IPS-18c (cell line): Measurements from ENCODE around the gene KRT1.

Experiments used
- H3K4me3 ChIP-seq: 2 replicates; pipeline ENCODE4 v1.7.0; 2013; ENCODE audit warnings: low read depth, mild to moderate bottlenecking, low read length, moderate library complexity; ENCODE audit not compliant: insufficient read depth
- H3K9me3 ChIP-seq: one replicate; pipeline ENCODE4 v1.6.1; 2013; ENCODE audit warnings: mild to moderate bottlenecking, low read length, moderate library complexity; ENCODE audit not compliant: control insufficient read depth, insufficient read depth

KRT1 gene

DNA sequence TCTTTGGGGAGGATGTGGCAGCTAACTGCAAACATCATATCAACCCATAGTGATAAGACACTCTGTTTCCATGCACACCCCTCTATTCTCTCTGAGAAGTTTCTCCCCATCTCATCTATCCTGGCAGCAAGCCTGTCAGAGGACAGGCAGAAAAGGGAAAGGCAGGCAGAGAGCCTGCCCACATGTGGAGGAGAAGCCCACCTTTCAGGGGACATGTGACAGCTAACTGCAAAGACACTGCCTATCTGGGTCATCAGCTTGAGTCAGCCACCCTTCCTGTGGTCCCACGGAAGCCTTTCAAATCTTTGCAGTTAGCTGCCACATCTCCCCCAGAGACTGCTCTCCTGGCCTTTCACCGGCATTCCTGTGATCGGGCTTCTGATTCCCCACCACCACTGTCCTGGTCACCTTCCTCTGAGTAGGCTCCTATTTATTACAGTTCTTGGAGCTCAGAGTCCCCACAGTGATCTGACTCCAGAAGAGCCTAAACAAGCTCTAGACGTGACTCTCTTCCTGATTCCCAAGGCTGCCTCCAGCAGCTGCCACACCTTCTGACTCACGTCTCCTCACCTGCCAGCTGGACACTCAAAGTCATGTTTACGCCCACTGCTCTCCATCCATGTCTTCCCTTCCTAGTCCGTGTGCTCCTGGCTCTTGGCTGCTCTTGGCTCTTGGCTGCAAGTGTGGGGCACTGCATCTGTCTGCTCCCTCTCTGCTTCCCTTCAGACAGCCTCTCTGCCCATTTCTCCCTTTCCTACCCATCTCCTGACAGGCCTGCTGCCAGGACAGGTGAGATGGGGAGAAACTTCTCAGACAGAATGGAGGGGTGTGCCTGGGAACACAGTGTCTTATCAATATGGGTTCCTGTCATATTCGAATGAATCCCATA, 7.5 kb upstream of the KRT1 start:
- no peak overlapping the region for H3K4me3 ChIP-seq

DNA sequence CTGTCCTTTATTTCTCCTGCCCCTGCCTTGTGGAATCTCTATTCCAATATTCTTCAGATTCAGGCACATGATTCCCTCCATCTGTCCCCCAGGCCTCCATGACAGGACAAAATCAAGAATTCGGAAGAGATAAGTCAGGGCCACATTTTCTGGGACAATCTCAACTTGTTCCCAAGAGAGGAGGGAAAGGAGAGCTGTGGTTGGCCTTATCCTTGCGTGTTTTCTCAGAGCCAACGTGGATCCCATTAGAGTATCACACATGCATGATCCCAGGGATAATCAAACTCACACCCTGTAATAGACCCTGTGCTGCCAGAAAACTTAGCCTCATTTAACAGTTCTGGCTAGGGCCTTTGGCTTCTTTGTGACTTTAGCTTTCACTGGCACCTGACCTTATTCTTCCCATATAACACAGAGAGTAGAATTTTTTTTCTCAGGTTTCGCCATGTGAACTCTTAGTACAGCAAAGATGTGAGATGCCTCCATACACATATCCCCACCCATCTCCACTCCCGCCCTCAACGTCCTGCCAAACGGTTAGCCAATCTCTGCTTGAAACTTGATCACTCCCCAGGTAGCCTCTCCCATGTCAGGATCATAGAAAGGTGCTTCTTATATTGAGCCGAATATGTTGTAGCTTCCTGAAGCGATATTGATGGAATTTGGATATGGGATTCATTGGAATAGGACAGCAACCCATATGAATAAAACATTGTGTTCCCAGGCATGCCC, 6.7 kb upstream of the KRT1 start:
- H3K4me3 ChIP-seq, result no peak overlapping the region
- H3K9me3 ChIP-seq, result peaks cover 2% of the 10 kb centered on the region

More for the DNA sequence above, 7.5 kb upstream of the KRT1 start:
- peaks cover 2% of the 10 kb centered on the region for H3K9me3 ChIP-seq

DNA sequence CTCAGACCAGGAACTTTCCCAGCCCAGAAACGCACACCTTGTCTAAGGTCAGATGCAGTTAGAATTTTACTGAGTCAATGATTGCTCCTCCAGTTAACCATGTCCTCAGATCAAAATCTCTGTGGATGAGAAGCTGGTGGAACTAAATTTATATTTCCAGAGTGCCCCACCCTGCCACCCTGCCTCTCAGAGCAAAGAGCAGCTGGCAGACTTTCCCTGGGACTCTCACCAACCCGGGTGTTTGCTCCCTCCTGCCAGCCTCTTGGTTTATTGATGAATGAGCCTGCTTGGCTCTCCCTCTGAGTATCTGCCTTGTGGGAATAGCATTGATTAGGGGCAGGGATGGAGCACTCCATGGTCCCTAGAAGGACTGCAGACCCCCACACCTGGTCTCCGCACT, 5.9 kb upstream of the KRT1 start:
- Histone ChIP-seq H3K9me3 (peaks cover 2% of the 10 kb centered on the region), H3K4me3 (no peak overlapping the region)

DNA sequence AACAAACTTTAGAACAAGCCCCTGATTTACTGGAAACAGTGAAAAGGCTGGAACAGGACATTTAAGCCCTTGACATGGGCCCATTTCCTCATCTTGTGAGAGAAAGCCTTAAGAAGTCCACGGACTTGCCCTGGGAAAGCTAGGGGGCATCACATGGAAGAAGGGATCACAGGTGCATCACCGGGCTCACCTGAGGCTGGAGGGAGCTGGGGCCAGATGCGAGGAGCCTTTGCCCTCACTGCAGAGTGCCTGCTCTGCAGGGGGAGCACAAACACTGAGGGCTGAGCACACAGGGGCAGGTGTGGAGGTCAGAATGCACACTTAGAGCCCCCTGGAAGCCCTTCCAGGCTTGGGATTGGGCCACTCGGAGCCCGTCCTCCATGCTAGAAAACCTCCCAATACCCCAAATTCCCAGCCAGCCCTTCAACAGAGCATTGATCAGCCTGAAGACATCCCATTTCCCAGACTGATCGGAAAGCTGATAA, 5.2 kb upstream of the KRT1 start:
- H3K4me3 ChIP-seq, result no peak overlapping the region
- H3K9me3 ChIP-seq, result peaks cover 2% of the 10 kb centered on the region

DNA sequence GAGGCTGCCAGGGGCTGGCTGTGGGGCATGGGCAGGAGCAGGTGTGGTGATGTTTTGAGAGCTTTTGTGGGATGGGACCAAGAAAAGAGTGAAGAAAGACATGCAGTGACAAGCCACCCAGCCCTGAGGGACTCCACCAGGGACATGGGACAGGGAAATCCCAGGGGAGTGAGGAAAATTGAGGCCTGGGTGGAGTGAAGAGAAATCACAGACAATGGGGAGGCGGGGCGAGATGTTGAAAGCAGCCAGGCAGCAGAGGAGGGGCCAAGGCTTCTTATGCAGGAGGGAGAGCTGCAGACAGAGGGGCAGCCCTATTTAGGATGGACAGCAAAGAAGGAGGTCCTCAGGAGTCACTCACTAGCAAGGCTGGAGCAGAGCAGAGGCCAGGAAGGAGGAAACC, 4.2 kb upstream of the KRT1 start:
- H3K9me3 ChIP-seq, result peaks cover 2% of the 10 kb centered on the region
- H3K4me3 ChIP-seq, result no peak overlapping the region

DNA sequence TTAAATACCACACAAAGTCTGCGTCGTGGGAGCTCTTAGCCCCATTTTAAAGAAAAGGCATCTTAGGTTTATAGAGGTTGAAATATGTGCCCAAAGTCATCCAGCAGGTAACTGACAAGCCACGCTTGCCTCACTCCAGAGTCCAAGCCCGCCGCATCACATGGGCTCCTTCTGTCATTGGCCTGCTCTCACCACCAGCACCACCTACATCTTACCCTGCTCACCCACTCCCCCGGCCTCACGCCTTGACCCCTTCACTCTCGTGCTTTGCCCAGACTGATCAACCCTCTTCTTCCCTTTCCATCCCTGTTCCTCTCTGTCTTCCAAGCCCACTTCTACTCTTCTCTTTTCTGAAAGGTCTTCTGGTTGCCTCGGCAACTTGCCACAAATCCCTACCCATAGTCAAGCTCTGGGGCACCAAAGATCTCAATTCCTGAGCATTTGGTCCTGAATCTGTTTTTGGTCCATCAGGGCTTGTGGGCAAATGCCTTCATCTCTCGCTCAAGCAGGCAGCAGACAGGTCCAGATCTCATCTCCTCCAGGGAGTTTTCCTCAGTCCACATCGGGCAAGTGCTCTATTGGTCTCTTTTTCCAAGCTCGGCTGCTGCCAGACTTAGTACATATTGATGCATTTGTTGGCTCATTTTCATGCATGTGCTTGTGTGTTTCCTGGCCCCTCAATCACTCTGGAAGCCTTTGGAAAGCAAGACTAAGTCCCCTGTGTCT, 3.5 kb upstream of the KRT1 start:
- Histone ChIP-seq H3K9me3 (peaks cover 2% of the 10 kb centered on the region), H3K4me3 (no peak overlapping the region)

DNA sequence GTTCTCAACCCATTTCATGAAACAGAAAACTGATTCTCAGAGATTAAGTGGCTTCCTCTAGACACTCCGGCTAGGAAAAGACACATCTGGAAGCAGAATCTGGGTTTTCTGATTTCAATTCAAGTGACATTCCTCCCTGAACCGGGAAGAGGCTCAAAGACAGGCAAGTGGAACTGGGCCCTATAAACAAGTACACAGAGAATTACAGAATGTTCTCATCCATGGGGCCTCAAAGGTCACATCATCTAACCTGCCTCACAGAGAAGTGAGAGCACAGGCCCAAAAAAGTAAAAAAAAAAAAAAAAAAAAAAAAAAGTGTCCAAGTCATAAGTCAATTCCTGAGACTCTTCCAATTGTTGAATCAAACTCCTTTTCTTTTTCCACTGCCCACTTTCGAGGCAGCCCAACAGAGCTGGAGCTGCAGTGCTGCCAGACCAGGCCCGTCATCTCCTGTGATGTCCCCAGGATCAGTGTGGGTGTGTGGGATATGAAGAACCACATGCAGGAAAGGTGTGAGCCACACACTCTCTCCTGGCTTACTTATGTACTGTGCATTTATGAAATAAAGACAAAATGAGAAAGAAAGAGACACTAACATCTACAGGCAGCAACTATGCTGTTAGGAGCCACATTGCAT, 2.8 kb upstream of the KRT1 start:
- H3K9me3 ChIP-seq, result no peaks in the 10 kb centered on the region
- no peak overlapping the region for H3K4me3 ChIP-seq

DNA sequence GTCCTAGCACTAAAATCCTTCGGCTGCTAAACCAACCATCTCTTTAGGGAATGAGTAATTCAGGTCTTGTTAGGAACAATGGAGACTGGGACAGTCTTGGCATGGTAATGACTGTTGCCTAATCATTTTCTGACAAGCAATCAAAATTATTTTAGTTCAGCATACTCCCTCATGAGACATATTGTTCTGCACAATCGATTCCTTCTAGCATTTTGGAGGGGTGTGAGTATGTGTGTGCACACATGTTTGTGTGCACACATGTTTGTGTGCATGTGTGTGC, 2.1 kb upstream of the KRT1 start:
- Histone ChIP-seq H3K9me3 (no peaks in the 10 kb centered on the region), H3K4me3 (no peak overlapping the region)

DNA sequence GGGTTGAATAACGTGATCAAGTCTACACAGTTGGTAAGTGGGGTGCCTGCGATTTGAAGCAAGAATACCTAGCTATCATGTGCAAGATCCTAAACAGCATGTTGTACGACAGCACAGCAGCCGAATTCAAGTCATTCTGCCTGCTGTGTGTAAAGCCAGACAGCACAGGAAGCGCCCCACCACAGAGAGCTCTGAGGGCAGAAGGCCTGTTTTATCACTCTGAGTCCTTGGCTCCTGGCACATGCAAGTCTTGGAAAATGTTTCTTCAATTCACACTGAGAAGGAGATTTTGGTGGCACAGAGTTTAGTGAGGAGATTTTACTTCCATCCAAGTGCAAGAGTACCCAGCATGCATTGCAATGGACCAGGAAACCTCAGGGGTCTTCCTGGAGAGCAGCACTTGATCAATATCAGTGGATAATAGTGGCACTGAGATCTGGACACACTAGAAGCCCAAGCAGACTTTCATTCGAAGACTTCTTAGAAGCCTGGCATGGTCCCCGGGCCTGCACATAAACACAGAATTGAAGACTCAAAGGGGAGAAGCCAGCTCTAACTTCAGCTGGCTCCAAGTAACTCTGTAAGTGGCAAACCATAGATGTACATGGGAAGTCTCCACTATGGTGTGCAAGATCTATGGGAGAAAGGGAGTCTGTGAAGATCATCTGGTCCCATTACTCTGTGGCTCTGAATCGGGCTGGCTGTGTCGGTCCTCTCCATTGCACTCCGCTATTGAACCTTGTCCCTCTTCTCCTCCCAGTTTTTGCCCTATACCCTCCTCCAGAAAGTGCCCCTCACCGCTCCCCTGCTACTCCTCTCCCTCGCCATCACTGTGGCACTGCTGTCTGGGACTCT, 1.5 kb upstream of the KRT1 start:
- no peaks in the 10 kb centered on the region for H3K9me3 ChIP-seq
- no peak overlapping the region for H3K4me3 ChIP-seq

DNA sequence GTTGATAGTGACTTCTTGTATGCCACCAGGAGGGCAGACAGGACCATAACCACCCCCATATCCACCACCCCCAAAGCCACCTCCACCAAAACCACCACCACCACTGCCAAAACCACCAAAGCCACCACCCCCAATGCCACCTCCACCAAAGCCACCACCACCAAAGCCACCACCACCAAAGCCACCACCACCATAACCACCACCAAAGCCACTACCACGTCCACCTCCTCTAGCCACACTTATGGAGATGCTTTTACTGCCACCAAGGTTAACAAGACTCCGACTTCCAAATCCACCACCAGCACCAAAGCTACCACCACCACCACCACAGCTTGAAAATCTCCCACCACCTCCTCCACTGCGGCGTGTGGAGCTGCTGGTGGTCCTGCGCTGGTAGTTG, 332 bp downstream of the KRT1 start:
- no peak overlapping the region for H3K4me3 ChIP-seq
- no peaks in the 10 kb centered on the region for H3K9me3 ChIP-seq

DNA sequence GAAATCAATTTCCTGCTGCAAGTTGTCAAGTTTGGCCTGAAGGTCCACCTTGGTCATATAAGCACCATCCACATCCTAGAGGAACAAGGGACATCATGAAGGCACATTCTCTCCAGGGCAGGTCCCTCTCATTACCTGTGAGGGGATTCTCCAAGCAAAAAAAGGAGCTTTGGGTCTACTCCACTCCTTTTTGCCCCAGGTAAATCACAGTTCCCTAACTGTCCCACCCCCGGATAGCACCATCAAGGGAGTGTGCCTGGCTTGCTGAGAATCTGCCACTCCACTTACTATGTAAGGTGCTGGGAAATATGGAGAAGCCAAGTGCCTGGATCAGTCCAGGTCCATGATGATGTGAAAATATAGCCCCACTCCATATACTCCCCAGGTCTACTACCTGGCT, 2.5 kb downstream of the KRT1 start:
- H3K4me3 ChIP-seq, result no peak overlapping the region
- H3K9me3 ChIP-seq, result no peaks in the 10 kb centered on the region

DNA sequence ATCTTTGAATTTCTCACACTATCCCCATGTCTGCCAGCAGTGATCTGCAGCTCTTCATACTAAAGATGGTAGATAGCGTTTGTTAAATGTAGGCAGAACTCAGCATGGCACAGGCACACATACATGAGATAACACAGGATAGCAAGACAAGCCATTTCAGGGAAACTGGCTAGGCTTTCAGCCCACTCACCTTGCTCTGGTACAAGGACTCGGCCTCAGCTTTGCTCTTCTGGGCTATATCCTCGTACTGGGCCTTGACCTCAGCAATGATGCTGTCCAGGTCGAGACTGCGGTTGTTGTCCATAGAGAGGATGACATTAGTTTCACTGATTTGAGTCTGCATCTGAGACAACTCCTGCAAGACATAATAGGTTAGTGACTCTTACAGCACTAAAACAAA, 3.1 kb downstream of the KRT1 start:
- Histone ChIP-seq H3K4me3 (no peak overlapping the region), H3K9me3 (no peaks in the 10 kb centered on the region)

DNA sequence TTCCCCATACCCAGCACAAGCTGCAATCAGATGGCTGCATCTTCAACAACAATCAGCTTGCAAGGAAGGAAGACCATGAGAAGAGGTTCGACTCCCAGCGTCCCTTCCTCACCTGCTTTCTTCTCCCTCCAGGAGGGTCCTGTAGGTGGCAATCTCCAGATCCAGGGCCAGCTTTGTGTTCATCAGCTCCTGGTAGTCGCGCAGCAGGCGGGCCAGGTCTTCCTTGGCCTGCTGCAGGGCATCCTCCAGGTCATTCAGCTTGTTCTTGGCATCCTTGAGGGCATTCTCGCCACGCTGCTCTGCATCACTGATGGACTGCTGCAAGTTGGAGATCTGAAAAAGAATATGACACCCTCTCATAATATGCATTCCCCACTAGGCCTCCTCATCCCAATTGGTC, 4.0 kb downstream of the KRT1 start:
- H3K4me3 ChIP-seq, result no peak overlapping the region
- no peaks in the 10 kb centered on the region for H3K9me3 ChIP-seq

DNA sequence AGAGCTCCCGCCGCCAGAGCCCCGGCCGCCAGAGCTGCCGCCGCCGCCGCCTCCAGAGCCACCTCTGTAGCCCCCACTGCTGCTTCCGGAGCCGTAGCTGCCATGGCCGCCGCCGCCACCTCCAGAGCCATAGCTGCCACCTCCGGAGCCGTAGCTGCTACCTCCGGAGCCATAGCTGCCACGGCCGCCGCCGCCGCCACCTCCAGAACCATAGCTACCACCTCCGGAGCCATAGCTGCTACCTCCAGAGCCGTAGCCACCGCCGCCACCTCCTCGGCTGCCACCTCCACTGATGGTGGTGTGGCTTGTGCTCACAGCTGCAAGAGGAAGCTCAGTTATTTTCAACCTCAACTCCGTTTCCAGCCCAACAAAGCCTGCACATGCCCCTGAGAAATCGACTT, 4.9 kb downstream of the KRT1 start:
- H3K9me3 ChIP-seq, result no peaks in the 10 kb centered on the region
- no peak overlapping the region for H3K4me3 ChIP-seq

DNA sequence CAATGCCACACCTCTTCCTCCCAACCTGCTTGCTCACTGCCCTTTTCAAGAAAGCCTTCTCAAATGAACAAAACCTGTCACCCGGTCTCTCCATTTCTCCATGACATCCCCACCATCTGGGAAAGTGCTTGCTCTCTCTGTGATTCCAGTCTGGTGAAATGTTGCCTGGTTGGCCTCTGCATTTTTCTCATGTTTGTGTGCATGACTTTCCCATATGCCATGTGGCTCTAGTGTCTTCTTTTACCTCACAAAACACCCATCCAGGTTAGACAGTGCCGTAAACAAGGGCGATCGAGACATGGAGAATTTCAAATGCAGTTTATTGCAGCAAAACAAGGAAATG, 5.8 kb downstream of the KRT1 start:
- Histone ChIP-seq H3K9me3 (no peaks in the 10 kb centered on the region), H3K4me3 (no peak overlapping the region)

DNA sequence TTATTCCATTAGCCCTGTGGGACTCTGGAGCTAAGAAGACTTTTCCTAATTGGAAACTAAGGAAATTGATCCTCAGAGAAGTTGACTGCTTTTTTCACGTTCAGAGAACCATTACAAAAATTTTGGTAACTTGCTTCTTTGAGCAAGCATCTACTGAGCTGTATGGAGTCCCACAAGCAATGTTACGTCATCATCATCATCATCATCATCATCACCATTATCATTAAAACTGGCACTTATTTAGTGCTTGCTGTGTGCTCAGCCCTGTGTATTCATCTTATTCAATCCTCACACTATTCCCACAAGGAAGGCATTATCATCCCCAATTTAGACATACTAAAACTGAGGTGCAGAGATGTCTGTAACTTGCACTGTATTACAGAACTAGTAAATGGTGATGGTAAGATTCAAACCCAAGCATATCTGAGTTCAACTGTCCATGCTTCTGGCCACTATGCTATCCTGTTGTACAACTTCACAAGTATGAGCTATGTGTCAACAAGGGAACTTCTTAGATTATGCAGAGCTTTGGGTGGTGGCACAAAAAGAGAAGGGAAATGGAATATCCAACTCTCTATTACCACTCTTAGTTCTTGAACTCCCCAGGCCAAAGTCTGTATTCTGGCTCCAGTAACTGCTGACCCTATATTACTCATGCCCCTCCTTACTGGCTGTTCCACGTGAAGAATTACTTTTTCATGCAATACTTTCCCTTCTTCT, 6.3 kb downstream of the KRT1 start:
- no peak overlapping the region for H3K4me3 ChIP-seq
- H3K9me3 ChIP-seq, result no peaks in the 10 kb centered on the region
